HG02943 (cell line): Measurements from ENCODE around the gene ANKRD34A.

Experiments
- ATAC-seq: cut with Tn5 transposase; IDR thresholded peaks from one replicate; pipeline ENCODE4 v1.9.1; 2021; ENCODE audit warnings: mild to moderate bottlenecking, low read depth, moderate library complexity; ENCODE audit not compliant: unreplicated experiment

ANKRD34A gene

GRCh38 chr1:145964328-145965118 lies at the start of gene ANKRD34A, which contains the start of gene POLR3GL:
TSS of gene ANKRD34A (minus strand) at chr1:145964575. CDS start at chr1:145961759, 2,816 bp downstream.
TSS of gene POLR3GL (plus strand) at chr1:145964690. CDS start at chr1:145974866, 10,176 bp downstream.
- ATAC-seq, result peak; percentile 87

- no peak for ATAC-seq
Measured at GRCh38 chr1:146013559-146013922, 49.2 kb upstream of the ANKRD34A start.

DNA sequence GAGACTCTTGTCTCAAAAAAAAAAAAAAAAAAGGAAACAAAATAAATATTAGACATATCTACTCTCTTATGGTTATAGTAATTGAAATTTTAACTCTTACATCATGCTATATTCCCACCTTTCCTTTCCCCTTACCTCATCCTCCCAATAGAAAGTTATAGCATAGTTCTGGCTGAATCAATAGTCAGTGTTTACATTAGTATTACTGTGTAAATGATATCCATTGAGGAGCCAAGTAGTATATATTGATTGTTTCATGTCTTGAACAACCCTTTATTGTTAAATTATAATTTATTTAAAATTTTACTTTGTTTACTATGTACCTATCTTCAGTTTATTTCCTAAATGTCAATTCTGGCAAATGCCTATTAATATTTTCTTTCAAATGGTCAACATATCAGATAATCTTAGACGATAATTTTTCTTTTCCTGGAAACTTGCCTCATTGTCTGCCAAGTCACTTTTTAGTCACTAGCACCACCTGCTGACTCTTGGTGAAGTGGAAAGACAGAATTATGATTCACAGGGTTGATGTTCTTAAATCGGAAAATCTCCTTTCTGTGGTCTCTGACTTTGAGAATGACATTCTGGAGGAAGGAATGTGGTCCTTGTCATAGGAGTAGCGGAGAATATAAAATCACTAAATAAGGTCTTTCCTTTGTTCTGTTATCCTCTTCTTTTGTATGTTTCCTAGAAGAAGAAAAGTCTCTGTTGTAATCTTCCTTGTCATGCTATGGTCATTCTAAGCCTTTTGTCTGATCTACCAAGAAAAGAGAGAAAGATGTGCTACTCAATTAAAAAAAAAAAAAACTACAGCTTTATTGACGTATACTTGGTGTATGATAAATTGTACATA lies 48.6 kb upstream of the ANKRD34A start:
- no peak for ATAC-seq

DNA sequence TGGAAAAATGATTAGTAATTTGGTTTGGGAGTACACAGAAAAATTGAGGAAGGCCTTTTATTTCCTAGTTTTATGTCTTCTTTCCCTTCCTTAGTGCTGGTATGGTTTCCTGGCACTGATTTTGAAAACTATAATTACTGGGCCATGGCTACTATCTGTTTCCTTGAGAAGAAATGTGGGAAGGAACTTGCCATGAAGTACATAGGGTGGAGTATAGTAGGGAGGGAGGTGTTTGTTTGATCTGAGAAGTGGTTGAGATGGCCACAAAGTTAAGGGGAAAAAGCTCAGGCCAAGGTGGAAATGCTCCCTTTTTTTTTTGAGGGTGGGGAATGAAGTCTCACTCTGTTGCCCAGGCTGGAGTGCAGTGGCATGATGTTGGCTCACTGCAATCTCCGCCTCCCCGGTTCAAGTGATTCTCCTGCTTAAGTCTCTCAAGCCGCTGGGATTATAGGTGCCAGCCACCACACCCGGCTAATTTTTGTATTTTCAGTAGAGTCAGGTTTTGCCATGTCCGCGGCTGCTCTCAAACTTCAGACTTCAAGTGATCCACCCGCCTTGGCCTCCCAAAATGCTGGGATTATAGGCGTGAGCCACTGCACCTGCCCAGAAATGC lies 45.9 kb upstream of the ANKRD34A start:
- ATAC-seq, result no peak

- ATAC-seq, result no peak
Measured at GRCh38 chr1:146007489-146008133, 43.2 kb upstream of the ANKRD34A start.

GRCh38 chr1:146001709-146002108 lies 37.3 kb upstream of the ANKRD34A start:
- ATAC-seq, result no peak

GRCh38 chr1:145999321-146000024 lies 35.1 kb upstream of the ANKRD34A start:
- no peak for ATAC-seq

- no peak for ATAC-seq
Measured at GRCh38 chr1:145997718-145998023, 33.3 kb upstream of the ANKRD34A start.

DNA sequence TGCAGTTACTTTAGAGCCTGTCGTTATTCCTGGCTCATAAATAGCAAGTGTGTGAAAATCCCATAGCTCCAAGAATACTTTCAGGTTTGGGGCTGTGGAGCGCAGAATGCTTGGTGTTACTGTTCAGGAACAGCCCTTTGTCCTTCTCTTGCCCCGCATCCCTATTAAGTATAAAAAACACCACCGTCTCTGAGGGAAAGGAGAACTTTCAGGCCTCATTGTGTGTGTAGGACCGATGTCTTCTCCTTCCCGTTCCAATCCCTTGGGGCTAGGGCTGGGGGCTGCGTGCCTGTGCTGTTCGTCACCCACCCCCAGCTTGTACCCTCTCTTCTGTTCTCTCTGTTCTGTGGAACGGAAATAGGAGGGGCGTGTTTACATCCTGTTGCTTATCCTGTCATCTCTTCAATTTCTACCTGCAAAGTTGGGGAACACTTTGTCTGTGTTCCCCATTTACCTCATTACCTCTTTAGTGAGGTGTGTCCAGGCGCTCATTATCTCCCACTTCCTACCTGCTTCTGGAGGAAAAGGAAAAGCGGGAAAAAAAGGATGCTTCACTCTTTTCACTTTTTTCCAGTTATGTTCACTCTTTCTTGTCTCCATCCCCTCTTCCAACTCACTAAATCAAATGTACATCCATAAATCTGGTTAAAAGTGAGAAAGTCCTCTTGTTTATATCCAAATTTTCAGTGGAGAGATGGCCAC lies 32.8 kb upstream of the ANKRD34A start:
- no peak for ATAC-seq

DNA sequence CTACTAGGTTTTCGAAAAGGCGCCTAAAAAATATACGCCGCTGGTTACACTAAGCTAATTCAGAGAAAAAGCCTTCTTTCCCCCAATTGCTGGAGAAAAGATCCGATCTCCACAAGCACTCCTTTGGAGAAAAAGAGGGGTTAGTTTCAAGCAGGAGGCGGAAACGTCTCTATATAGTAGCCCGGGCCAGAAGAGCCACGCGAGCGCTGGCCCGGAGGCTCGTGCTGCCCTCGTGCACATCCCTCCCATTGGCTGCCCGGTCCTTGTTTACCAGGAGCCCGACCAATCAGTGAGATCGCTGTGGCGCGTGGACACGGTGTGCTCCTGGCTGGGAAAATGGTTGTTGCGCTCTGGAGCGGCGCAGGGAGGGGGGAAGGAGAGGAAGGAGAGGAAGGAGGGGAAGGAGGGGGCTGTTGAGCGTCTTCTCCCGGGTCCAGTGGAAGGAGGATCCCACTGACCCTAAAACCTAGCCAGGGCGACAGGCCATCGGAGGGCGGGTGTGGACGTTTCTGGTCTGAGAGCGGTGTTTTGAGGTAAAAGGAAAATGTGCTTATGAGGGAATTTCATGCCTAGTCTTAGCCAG lies 32.1 kb upstream of the ANKRD34A start, which contains the start of gene TXNIP:
TXNIP (minus strand) TSS at position 147 of the 583 bp plus-strand sequence. CDS start 313 bp downstream, outside the sequence.
- no peak for ATAC-seq

- ATAC-seq, result no peak
Measured at GRCh38 chr1:145995964-145996432, 31.6 kb upstream of the ANKRD34A start.

DNA sequence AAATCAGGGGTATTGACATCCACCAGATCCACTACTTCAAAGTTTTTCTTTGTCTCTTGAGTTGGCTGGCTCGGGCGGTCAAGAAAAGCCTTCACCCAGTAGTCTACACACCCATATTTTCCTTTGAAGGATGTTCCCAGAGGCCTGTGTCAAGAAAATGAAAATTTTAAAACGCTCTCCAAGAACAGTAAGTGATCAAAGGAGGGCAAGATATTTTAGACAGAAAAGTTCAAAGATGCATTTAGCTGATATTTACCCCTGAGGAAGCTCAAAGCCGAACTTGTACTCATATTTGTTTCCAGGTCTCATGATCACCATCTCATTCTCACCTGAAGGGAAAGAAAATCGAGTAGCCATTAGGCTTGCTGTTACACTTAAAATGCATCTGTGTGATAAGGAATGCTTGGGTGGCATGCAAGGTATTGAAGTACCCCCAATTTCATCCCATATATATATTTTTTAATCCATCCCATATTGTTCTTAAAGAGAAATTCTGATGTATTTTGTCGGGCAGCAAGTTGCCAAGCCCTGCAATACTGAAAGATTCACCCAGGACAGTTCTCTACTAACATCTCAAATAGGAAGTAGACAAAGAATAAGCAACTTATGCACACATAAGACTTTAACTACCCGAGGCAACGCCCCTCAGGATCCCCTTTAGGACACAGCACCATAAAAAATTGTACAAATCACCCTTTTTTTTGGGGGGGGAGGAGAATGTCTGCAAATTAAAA lies 30.9 kb upstream of the ANKRD34A start:
- no peak for ATAC-seq

GRCh38 chr1:145994391-145995120 lies 30.2 kb upstream of the ANKRD34A start:
- no peak for ATAC-seq

DNA sequence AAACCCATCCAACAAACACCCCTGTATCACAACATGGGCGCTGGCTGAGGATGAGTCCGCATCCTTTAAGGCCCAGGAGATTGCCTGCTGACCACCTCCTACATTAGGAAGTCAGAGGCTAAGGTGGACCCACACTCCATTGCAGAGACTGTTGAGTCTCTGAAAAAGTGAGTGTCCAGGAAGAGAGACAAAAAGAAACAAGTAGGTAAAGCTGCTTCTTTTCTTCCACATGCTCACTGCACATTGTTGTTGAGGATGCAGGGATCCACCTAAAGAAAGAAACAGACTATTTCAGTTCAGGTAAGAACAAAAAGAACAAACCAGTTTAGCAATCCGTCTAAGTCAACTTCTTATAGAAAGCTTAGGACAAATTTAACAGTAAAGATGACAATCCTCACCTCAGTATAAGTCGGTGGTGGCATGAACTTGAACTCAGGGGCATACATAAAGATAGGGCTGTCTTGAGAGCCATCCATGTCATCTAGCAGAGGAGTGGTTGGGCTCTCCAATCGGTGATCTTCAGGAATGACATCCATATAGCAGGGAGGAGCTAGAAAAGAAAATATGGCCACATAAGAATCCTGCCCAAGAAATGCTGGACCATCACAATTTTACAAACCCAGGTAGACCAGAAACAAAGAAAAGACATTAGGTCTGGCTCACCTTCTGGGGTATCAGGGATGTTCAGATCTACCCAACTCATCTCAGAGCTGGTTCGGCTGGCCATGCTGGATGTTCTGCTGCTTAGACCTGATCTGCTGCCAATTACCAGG lies 29.4 kb upstream of the ANKRD34A start:
- ATAC-seq, result no peak

DNA sequence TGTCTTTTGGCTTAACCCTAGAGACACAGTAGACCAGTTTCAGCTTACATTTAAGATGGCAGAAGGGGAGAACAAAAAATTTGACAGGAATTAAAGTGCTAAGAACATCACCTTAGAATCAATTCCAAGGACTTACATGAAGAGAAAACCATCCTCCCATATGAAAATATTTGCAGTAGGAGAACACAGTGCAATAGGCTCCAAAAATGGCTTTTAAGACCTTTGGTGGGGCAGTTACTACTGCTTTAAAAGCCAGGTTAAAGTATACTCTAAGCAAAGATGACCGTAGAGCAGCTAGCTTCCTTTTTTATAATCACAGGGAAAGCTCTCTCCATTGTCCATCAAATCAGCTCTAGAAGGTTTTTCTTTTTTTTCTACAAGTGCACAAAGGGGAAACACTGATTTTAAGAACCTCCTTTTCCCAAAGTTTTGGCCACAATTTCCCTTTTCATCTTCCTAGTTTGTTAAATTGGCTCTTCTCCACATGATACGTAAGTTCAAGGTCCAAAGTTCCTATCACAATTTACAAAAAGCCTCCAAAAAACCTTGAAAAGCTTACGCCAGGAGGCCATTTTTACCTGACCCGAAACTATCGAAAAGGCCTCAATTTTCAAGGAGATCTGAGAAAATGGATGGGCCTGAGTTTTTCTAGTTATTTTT lies 28.7 kb upstream of the ANKRD34A start:
- no peak for ATAC-seq

DNA sequence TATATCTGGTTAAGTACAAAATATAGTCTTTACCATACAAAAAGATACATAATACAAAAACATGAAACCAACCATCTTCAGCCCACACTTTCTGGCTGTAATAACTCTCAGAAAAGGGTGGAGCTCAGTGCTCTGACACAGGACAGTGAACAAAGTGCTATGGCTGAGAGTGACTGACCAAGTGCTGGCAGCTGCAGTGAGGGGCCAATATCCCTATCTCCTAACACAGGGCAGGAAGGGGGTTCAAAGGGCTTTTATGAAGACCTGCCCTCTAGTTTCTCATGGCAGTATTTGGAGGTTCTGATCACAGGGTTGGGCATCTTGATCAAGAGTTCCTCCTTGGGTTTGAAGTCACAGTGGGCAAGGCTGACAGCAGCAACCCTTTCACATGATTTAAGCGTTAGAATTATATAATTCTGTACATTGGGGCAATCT lies 28.1 kb upstream of the ANKRD34A start:
- no peak for ATAC-seq
